DMS 273 (cell line): ENCODE measurements around the gene RNF121.

Source experiments
- DNase-seq: peaks from one replicate; lab custom pipeline; 2025; ENCODE audit not compliant: unreplicated experiment; lab: John Stamatoyannopoulos, UW

RNF121 gene

DNA sequence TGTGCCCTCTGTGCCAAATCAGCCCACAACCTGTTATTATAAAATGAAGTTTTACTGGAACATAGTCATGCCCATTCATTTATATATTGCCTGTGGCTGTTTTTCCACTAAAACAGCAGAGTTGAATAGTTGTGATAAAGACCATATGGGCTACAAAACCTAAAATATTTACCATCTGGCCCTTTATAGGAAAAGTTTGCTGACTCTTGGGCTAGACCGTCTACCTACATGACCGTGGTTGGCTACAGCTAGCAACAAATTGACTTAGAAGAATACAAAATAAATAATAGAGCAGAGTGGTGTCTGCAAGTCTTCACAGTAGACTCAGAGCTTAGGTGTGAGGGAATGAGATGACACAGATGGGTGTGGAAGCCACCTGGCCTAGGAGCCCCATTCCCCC, 58.7 kb downstream of the RNF121 start:
- DNase-seq = no peak

- no peak for DNase-seq
These were observed 59.2 kb downstream of the RNF121 start for GRCh38 chr11:71988050-71988449.

- no peak for DNase-seq
These were observed 61.9 kb downstream of the RNF121 start for GRCh38 chr11:71990701-71991100.

DNA sequence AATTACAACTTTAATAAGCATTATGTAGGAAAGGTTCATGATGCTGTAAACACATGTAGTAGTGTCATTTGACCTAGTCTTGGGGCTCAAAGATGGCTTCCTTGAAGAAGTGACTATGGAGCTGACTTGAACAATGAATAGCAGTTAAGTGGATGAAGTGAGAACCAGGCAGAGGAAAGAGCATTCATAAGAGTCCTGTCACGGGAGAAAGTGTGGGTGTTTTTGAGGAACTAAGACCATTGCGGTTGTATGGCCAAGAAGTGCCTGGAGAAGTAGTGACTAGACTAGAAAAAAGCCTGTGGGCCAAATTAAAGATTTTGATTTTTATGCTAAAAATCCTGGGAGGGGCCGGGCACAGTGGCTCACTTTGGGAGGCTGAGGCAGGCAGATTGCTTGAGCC, 62.6 kb downstream of the RNF121 start:
- DNase-seq = no peak

DNA sequence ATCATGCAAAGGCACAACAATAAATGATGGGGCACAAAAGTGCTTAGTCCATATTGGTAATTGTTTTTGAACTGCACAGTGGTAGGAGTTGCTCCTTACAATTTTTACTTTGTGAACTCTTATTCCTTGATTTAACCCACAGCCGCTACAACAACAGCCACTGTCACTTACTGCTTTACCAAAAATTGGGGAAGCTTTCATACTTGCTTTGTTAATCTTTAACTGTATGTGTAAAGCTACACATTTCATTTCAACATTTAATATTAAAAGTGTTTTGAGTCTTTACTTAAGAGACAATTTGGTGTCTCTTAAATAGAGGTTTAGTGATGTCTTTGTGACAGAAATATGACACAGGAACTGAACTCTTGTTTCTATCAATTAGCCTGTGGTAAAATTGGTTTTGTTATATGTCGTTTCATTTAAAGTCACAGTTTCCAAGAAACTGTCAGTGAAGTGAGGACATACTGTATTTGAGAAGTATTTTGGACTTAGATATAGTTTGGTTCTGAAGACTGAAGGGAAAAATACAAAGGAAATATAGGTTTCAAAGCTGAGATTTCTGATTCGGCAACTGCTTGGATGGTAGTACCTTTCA, 63.4 kb downstream of the RNF121 start:
- no peak for DNase-seq

GRCh38 chr11:71994786-71995185, 65.9 kb downstream of the RNF121 start:
- DNase-seq = no peak

DNA sequence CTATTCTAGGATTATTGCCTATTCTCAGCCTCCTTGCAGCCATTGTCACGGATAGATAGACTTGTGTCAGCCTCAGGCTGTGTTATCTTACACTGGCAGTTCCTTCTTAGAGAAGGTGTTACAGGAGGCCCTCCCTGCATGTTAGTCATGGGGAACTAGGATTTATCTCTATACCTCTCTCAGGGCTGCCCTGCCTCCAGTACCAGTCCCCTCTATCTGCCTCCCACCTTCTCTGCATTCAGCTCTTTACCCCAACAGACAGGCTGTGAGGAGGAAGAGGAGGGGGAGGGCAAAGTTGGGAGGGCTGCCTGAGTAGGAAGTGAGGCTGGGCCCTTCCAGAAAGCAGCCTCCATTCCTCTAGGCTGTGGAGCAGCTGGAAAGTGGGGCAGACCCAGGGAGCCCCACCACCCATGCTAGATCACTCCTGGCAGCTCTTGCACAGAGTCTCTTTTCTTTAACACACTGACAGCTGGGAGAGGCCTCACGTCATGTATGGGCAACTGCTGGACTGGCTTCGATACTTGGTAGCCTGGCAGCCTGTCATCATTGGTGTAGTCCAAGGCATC, 67.0 kb downstream of the RNF121 start:
- DNase-seq = no peak

DNA sequence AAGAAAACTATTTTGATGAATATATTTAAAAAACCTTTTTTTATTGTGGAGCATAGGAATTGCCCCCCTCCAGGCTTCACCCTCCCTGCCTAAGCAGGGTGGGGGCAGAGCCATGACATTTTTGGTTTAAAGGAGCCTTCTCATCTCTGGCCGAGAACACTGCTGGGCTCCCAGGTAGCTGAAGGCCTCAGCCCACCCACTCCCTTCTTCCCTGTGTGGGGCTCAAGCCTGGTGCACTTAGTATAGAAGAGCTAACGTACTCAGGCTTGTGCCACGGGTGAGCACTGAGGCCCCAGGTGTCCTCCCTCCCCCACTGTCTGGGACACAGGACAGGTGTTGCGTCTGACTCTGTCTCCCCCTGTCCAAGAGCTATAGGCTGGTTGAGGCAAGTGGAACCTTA, 67.7 kb downstream of the RNF121 start:
- DNase-seq = no peak

- no peak for DNase-seq
These were observed 68.1 kb downstream of the RNF121 start for GRCh38 chr11:71996946-71997345.

DNA sequence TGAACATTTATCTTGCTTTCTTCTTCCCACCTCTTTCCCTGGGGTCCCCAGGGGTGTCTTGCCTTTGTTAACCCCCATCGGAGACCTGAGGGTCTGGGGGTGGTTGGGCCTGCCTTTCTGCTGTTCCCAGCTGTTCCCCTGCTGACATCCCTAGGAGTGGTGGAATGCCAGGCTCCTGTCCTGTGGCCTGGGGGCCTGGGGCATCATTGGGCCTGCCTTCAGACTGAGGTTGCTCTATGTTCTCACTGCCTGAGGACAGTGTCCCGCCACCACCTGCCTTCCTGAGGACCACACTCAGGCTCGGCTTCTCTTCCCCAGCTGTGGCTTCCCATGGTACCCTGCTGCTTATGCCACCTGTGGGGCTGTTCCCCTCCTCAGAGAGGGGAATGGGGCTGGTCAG, 68.7 kb downstream of the RNF121 start:
- DNase-seq = no peak

DNA sequence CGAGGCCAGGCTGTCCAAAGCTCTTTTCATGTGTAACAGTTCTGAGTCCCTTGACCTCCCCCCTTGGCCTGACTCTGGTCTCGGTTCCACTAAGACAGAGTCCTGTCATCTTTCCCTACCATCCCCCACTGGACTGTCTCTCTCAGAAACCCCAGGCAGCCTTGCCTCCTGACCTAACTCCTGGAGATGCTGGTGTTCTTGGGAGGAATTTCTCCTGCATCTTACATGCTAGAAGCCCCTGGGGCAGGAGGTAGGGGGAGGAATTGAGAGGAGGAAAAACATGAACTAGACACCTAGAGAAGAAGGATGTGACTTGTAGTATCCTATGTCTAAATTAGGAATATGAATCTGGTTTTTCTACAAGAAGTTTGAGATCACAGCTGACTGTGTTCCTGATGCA, 69.2 kb downstream of the RNF121 start:
- DNase-seq = no peak

- DNase-seq = no peak
These were observed 69.9 kb downstream of the RNF121 start, which contains the start of gene IL18BP for GRCh38 chr11:71998649-71999310. Gene IL18BP, plus strand, starts transcription at chr11:71998909. Its CDS starts 1,076 bp downstream, at chr11:71999985.

GRCh38 chr11:71999362-71999761, 70.5 kb downstream of the RNF121 start:
- DNase-seq = no peak

- DNase-seq = no peak
These were observed 71.0 kb downstream of the RNF121 start for GRCh38 chr11:71999798-72000197.

- no peak for DNase-seq
These were observed 71.5 kb downstream of the RNF121 start for GRCh38 chr11:72000202-72000867.

- no peak for DNase-seq
These were observed 72.4 kb downstream of the RNF121 start for GRCh38 chr11:72001285-72001684.

DNA sequence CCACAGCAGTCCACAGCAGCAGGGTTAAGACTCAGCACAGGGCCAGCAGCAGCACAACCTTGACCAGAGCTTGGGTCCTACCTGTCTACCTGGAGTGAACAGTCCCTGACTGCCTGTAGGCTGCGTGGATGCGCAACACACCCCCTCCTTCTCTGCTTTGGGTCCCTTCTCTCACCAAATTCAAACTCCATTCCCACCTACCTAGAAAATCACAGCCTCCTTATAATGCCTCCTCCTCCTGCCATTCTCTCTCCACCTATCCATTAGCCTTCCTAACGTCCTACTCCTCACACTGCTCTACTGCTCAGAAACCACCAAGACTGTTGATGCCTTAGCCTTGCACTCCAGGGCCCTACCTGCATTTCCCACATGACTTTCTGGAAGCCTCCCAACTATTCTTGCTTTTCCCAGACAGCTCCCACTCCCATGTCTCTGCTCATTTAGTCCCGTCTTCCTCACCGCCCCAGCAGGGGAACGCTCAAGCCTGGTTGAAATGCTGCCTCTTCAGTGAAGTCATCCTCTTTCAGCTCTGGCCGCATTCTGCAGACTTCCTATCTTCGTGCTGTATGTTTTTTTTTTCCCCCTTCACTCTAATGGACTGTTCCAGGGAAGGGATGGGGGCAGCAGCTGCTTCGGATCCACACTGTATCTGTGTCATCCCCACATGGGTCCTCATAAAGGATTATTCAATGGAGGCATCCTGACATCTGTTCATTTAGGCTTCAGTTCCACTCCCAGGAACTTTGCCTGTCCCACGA, 73.2 kb downstream of the RNF121 start:
- peak; percentile 21 for DNase-seq

DNA sequence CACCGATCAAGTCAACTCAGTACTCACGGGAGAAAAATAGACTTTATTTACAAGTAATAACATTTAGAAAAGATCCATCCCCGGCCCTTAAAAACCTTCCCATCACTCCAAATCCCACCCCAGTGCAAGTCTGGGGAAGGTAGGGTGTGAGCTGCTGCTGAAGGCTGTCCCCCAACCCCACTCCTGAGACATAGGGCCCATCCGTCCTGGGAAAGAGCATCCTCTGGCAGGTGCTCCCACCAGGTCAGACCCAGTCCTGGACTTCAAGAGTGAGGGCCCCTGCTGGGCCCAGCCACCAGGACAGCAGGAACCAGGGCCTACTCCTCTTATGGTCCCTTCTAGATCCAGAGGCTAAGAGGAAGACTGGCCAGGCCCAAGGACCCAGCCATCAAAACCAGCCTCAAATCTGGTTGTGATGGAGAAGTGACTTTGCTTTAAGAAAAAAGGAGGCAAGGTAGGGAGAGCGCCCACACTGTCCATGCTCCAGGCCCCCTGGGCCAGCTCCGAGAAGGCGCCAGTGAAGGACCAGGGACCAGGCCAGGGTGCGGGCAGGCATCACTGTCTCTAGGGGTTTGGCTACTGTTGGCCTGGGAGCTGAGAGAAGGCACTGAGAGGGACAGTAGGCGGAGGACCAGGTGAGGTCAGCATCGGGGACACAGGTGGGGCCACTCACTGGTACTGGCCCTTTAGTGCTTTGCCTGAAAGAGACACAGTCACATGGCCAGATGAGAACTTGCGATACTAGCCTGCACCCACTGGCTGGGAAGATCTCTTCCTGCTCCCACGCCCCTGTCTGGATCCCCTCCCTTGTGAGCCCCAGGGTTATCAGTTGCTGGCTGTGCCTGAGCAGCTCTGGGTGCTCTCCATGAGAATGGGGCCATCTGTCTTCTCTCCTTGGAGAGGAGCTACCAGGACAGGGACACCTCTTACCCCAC, 74.3 kb downstream of the RNF121 start:
- no peak for DNase-seq

- no peak for DNase-seq
These were observed 74.9 kb downstream of the RNF121 start for GRCh38 chr11:72003776-72004171.
